ENCODE data around the gene HS6ST3.

GRCh38 chr13:96822895-96823294 is 733.0 kb downstream of the HS6ST3 start:
- TF ChIP-seq CTCF (IDR thresholded peaks at IDR 0.05; ENCODE audit: low read depth, low read length, poor library complexity, severe bottlenecking) (peak; percentile 22), EZH2phosphoT487 (IDR thresholded peaks at IDR 0.05; ENCODE audit: borderline replicate concordance, low read length) (no peak)

All from DOHH2 (cell line).